A549 (cell line): Measurements from ENCODE around the gene ZDHHC3. TPM values are rescaled to one million over a fixed set of nuclear protein-coding genes. Genes with fewer than 3 reads are reported as not detected.

Experiments
- ATAC-seq, 2 experiments: fragments of 200-7000 bp in 1 of 2; fragments of >200 bp in 1 of 2; cut with Nextera tagmentation in 1 of 2; cut with Tn5 transposase in 1 of 2; 3 replicates each; pipeline versions ENCODE4 v1.8.0 to v1.9.1; 2018 to 2020; ENCODE audit warnings: mild to moderate bottlenecking in 1 of 2, moderate library complexity in 1 of 2
- CTCF ChIA-PET: fragments of 300-600 bp; sonication (Branson Sonifier 250); formaldehyde crosslinking; extraction: SDS; loops from one replicate; lab custom pipeline; 2021; ENCODE audit warnings: antibody characterized with exemption, inconsistent platforms; lab: Yijun Ruan, JAX
- POLR2A ChIA-PET: fragments of 350-600 bp; formaldehyde crosslinking; extraction: SDS; loops from one replicate; lab custom pipeline; 2021; ENCODE audit warnings: antibody characterized with exemption, inconsistent platforms; lab: Yijun Ruan, JAX
- DNase-seq, 2 experiments: peaks; one replicate each; pipeline versions ENCODE4 v3.0.0 to v3.0.0-alpha.2; 2011 to 2016; ENCODE audit warnings: low read depth in 1 of 2, low spot score in 1 of 2
- FAIRE-seq: peaks from 2 replicates; lab custom pipeline; 2011; peaks lifted over from hg19 to GRCh38; lab: Jason Lieb, UNC
- H3K27ac ChIP-seq, 2 experiments: fragments of >200 bp; sonication (Bioruptor Twin); formaldehyde crosslinking; 3 replicates each; pipeline ENCODE4 v1.5.1; 2016 to 2017
- H3K4me1 ChIP-seq: fragments of >200 bp; sonication (Bioruptor Twin); formaldehyde crosslinking; 3 replicates; pipeline ENCODE4 v1.6.1; 2016
- H3K4me2 ChIP-seq: fragments of >200 bp; sonication (Bioruptor Twin); formaldehyde crosslinking; 3 replicates; pipeline ENCODE4 v1.6.1; 2016
- H3K4me3 ChIP-seq: fragments of >200 bp; sonication (Bioruptor Twin); formaldehyde crosslinking; 3 replicates; pipeline ENCODE4 v1.5.1; 2016
- H3K9me3 ChIP-seq: fragments of >200 bp; sonication (Bioruptor Twin); formaldehyde crosslinking; 3 replicates; pipeline ENCODE4 v1.6.1; 2016
- CBX2 ChIP-seq: fragments of 200-600 bp; sonication (generic); IDR thresholded peaks from 2 replicates; pipeline ENCODE4 v1.6.1; 2016; ENCODE audit warnings: low read depth, mild to moderate bottlenecking, borderline replicate concordance
- CEBPB ChIP-seq, 2 experiments: fragments of >200 bp in 1 of 2; sonication (Bioruptor Twin) in 1 of 2; formaldehyde crosslinking in 1 of 2; IDR thresholded peaks; 2 replicates each; pipeline ENCODE4 v1.6.1; 2012 to 2016
- CHD2 ChIP-seq: fragments of 150-350 bp; IDR thresholded peaks from 2 replicates; pipeline ENCODE4 v1.6.1; 2014; ENCODE audit warnings: low read length; ENCODE audit not compliant: partially characterized antibody
- FOSB ChIP-seq: fragments of 250-450 bp; sonication (Bioruptor Pico); IDR thresholded peaks from 2 replicates; pipeline ENCODE4 v1.5.0; 2020; ENCODE audit warnings: mild to moderate bottlenecking, moderate library complexity
- FOSL2 ChIP-seq, 2 experiments: fragments of 450-650 bp in 1 of 2; fragments of >200 bp in 1 of 2; sonication (Bioruptor Twin) in 1 of 2; formaldehyde crosslinking; IDR thresholded peaks; 2 replicates each; pipeline versions ENCODE4 v1.5.0 to v1.6.1; 2016 to 2020; ENCODE audit warnings: mild to moderate bottlenecking in 1 of 2, moderate library complexity in 1 of 2
- GATA3 ChIP-seq: IDR thresholded peaks from 2 replicates; pipeline ENCODE4 v1.6.1; 2012; ENCODE audit warnings: borderline replicate concordance
- HOXA7 ChIP-seq: fragments of 250-450 bp; sonication (Bioruptor Pico); IDR thresholded peaks from 2 replicates; pipeline ENCODE4 v1.5.0; 2020; ENCODE audit warnings: mild to moderate bottlenecking, moderate library complexity
- NPAS2 ChIP-seq: fragments of 250-450 bp; sonication (Bioruptor Pico); IDR thresholded peaks from 2 replicates; pipeline ENCODE4 v1.8.0; 2022; ENCODE audit warnings: mild to moderate bottlenecking, moderate library complexity, borderline replicate concordance
- REST ChIP-seq: fragments of 200-600 bp; sonication (generic); IDR thresholded peaks from 2 replicates; pipeline ENCODE4 v1.6.1; 2016; ENCODE audit warnings: antibody characterized with exemption, mild to moderate bottlenecking, moderate library complexity
- RFX5 ChIP-seq: fragments of 450-650 bp; IDR thresholded peaks from 2 replicates; pipeline ENCODE4 v1.7.1; 2014; ENCODE audit warnings: antibody characterized with exemption, mild to moderate bottlenecking, moderate library complexity
- SREBF2 ChIP-seq: fragments of 450-650 bp; IDR thresholded peaks from 2 replicates; pipeline ENCODE4 v1.6.1; 2014; ENCODE audit warnings: mild to moderate bottlenecking, moderate library complexity
- TFCP2L1 ChIP-seq: fragments of 250-450 bp; sonication (Bioruptor Pico); IDR thresholded peaks from 2 replicates; pipeline ENCODE4 v1.5.0; 2021; ENCODE audit warnings: mild to moderate bottlenecking
- ZNF302 ChIP-seq: fragments of 250-450 bp; sonication (Bioruptor Pico); IDR thresholded peaks from 2 replicates; pipeline ENCODE4 v1.9.0; 2021; ENCODE audit warnings: inconsistent platforms, mild to moderate bottlenecking, moderate library complexity
- WGBS: methylation state at CpG from one replicate; pipeline ENCODE4 v1.1.6; 2017; ENCODE audit errors: missing lambda C conversion rate; 5-methylcytosine and 5-hydroxymethylcytosine counted together
- polyA plus RNA-seq, 4 experiments: library from polyadenylated mRNA; depleted of rRNA in 3 of 4; stranded (reverse); fragments of >200 nt; fragmentation: RNase III in 1 of 4; extraction: RNeasy Plus Mini Kit Qiagen cat#74134 plus additional on column Dnase treatment in 1 of 4; gene quantifications; 2 replicates in 3 of 4; 3 replicates in 1 of 4; pipeline ENCODE4 v1.2.3, GENCODE V29; 2011 to 2017
- TF ChIP-seq, protein P1 (sequence below): IDR thresholded peaks from 2 replicates; pipeline ENCODE4 v1.6.1; 2012
- TF ChIP-seq, protein P2 (sequence below): fragments of 250-450 bp; sonication (Bioruptor Pico); IDR thresholded peaks from 2 replicates; pipeline ENCODE4 v1.5.0; 2021; ENCODE audit warnings: mild to moderate bottlenecking, moderate library complexity, borderline replicate concordance

The ZDHHC3 gene
- polyA plus RNA-seq, 2 of the 4 experiments (the other 2 are of a cell fraction): 28.7 to 57.7 TPM

DNA sequence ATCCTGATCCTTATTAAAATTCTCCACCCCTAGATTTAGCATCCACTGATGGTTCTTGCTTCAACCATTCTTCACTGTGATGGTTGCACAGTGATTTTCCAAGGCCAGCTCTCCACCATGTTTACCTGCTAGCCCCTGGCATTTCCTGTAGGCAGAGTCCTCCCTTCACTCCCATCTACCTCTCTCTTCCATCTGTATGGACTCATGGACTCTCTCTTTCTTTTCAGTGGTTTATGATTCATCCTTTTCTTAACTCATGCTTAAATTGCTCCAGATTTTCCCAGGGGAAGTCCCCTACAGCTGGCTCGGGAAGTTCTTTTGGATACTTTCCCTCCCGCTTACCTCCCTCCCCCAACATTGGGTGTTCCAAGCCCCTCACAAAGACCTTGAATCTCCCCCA, 82.9 kb downstream of the ZDHHC3 start:
- H3K4me1 ChIP-seq: peaks cover 12% of the 10 kb centered on the region; the same call in 2 of the 3 replicates
- no peaks in the 10 kb centered on the region for H3K9me3 ChIP-seq
- ATAC-seq (peak; percentile 53 to 56; a peak in 4 of 6 replicates), DNase-seq (no peak), FAIRE-seq (no peak)
- H3K4me2 ChIP-seq: peak overlapping the region; percentile 34; the same call in 2 of the 3 replicates
- no peak for TF ChIP-seq CHD2
- TF ChIP-seq, protein P1, sequence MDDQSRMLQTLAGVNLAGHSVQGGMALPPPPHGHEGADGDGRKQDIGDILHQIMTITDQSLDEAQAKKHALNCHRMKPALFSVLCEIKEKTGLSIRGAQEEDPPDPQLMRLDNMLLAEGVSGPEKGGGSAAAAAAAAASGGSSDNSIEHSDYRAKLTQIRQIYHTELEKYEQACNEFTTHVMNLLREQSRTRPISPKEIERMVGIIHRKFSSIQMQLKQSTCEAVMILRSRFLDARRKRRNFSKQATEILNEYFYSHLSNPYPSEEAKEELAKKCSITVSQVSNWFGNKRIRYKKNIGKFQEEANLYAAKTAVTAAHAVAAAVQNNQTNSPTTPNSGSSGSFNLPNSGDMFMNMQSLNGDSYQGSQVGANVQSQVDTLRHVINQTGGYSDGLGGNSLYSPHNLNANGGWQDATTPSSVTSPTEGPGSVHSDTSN: no peak
- H3K27ac ChIP-seq: peak overlapping the region; percentile 25 to 43; a peak in 3 of 6 replicates
- POLR2A ChIA-PET: no interaction called here
- CTCF ChIA-PET: no interaction called here
- no peak overlapping the region for H3K4me3 ChIP-seq
- WGBS: 28% methylated on average over 2 of the region's 2 CpGs

DNA sequence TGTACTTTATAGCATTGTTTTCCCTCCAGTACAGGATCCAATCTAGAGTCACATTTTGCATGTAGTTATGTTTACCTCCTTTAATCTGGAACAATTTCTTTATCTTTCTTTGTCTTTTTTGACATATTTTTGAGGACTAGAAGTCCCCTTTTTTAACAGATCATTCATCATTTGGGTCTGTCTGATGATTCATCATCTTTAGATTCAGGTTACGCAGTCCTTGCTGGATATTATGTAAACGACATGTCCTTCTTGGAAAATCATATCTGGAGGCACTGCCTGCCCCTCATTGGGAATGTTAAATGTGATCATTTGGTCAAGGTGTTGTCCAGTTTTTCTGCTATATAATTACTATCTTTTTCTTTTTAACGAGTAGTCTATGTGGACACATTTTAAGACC, 83.3 kb downstream of the ZDHHC3 start:
- no peak for DNase-seq
- 58% methylated on average over 3 of the region's 3 CpGs for WGBS
- Histone ChIP-seq H3K27ac (peak overlapping the region; percentile 25 to 43; a peak in 3 of 6 replicates), H3K9me3 (no peaks in the 10 kb centered on the region), H3K4me2 (peak overlapping the region; percentile 34; the same call in 2 of the 3 replicates), H3K4me1 (peaks cover 12% of the 10 kb centered on the region; the same call in 2 of the 3 replicates), H3K4me3 (no peak overlapping the region)
- no peak for ATAC-seq
- ChIA-PET POLR2A (no interaction called here), CTCF (no interaction called here)
- TF ChIP-seq FOSL2 (IDR thresholded peaks at IDR 0.05) (no peak), FOSL2 (CRISPR knock-in tag; IDR thresholded peaks at IDR 0.05) (peak; percentile 13; the same call in 1 of the 2 replicates), CEBPB (IDR thresholded peaks at IDR 0.05) (peak in 1 of 2 experiments; percentile 44; a peak in 2 of 4 replicates), TFCP2L1 (CRISPR knock-in tag) (no peak)
- no peak for FAIRE-seq

- no peak for DNase-seq
- H3K4me1 ChIP-seq: peaks cover 29% of the 10 kb centered on the region
- ChIA-PET POLR2A (no interaction called here), CTCF (interaction anchor here (1.0 kb wide), 1 partner anchor 24 kb away, joined by 4 read pairs; no protein-coding TSS in a partner anchor)
- H3K4me2 ChIP-seq: no peak overlapping the region
- ATAC-seq: no peak
- TF ChIP-seq RFX5 (no peak), REST (no peak), GATA3 (no peak), NPAS2 (CRISPR knock-in tag) (no peak), FOSB (CRISPR knock-in tag) (no peak), CBX2 (no peak), TFCP2L1 (CRISPR knock-in tag) (no peak), ZNF302 (CRISPR knock-in tag) (no peak), SREBF2 (no peak), HOXA7 (CRISPR knock-in tag) (no peak)
- TF ChIP-seq, protein P2, sequence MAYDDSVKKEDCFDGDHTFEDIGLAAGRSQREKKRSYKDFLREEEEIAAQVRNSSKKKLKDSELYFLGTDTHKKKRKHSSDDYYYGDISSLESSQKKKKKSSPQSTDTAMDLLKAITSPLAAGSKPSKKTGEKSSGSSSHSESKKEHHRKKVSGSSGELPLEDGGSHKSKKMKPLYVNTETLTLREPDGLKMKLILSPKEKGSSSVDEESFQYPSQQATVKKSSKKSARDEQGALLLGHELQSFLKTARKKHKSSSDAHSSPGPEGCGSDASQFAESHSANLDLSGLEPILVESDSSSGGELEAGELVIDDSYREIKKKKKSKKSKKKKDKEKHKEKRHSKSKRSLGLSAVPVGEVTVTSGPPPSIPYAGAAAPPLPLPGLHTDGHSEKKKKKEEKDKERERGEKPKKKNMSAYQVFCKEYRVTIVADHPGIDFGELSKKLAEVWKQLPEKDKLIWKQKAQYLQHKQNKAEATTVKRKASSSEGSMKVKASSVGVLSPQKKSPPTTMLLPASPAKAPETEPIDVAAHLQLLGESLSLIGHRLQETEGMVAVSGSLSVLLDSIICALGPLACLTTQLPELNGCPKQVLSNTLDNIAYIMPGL (CRISPR knock-in tag): no peak
- no peaks in the 10 kb centered on the region for H3K9me3 ChIP-seq
- no peak overlapping the region; a peak in 1 of 6 replicates for H3K27ac ChIP-seq
- no peak overlapping the region for H3K4me3 ChIP-seq
- no peak for FAIRE-seq
- 62% methylated on average over 3 of the region's 3 CpGs for WGBS
Measured at GRCh38 chr3:44890852-44891251, 85.1 kb downstream of the ZDHHC3 start.
